Left forelimb (tissue), 1 donor: Measurements from ENCODE around the gene FLAD1.
"Not testable (repeated sequence)": the region's sequence is repeated elsewhere in the genome, so short reads cannot be mapped to it uniquely, and the experiment has no call there.

ENCODE experiments used
- DNase-seq: peaks from one replicate; pipeline ENCODE4 v3.0.0-alpha.2; 2018; ENCODE audit warnings: low spot score

The FLAD1 gene

DNA sequence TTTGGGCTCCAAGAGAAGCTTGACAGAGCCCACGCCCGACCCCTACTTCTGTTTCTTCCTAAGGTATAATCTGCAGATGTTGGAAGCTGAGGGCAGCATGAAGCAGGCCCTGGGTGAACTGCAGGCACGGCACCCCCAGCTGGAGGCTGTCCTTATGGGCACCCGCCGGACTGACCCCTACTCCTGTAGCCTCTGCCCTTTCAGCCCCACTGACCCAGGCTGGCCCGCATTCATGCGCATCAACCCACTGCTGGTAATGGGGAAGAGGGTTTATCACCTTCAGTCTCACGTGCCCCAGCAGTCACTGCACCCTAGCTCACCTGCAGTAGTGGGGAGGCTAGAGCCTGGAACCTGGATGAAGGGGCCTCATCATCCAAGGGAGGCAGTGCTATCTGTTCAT lies 7.1 kb downstream of the FLAD1 start:
- no peak for DNase-seq

GRCh38 chr1:154992721-154993571 lies 9.8 kb downstream of the FLAD1 start:
- DNase-seq: no peak

GRCh38 chr1:154993572-154994268 lies 10.6 kb downstream of the FLAD1 start, which contains the start of gene LENEP:
Gene LENEP (plus strand): TSS chr1:154993586. CDS start chr1:154993608, 22 bp downstream.
- no peak for DNase-seq

GRCh38 chr1:154994269-154994587 lies 11.1 kb downstream of the FLAD1 start:
- DNase-seq: no peak

- no peak for DNase-seq
Measured at GRCh38 chr1:154994591-154994990, 11.4 kb downstream of the FLAD1 start.

DNA sequence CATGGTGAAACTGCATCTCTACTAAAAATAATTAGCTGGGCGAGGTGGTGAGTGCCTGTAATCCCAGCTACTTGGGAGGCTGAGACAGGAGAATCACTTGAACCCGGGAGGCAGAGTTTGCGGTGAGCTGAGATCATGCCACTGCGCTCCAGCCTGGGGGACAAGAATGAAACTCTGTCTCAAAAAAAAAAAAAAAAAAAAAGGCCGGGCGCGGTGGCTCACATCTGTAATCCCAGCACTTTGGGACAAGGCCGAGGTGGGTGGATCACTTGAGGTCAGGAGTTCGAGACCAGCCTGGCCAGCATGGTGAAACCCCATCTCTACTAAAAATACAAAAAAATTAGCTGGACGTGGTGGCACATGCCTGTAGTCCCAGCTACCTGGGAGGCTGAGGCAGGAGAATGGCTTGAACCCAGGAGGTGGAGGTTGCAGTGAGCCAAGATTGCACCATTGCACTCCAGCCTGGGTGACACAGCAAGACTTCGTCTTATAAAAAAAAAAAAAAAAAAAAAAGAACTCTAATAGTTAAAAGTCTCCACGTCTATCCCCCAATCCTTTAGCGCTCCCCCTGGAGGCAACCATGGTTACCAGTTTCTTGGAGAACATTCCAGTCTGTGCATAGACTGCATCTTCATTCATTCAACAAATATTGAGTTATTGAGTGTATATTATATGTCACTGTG lies 12.3 kb downstream of the FLAD1 start:
- not testable (repeated sequence) for DNase-seq

GRCh38 chr1:154996966-154997701 lies 14.0 kb downstream of the FLAD1 start:
- no peak for DNase-seq

DNA sequence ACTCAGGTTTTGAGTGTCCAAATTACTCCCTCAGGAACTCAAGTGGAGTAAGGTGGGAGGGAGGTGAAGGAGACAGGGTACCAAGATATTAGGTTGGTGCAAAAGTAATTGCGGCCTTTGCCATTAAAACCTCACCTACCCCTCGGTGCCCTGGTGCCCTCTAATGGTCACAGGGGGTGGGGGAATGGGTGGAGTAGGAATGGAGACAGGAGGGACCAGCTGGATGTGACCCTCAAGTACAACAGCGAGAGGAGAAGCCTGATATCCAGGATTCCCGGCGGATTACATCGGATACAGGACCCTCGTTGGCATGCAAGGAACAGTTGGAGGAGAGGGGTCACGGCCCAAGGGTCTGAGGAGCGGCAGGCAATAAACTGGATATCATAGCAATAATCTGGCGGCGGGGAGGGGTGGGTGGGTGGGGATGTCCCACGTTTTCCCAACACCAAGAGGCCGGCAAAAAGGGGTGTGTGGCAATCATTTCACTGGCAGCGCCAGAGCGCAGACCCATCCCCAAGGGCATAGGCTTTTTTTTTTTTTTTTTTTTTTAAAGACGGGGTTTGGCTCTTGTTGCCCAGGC lies 15.1 kb downstream of the FLAD1 start:
- no peak for DNase-seq

- peak; percentile 84 for DNase-seq
Measured at GRCh38 chr1:154998818-154999570, 15.8 kb downstream of the FLAD1 start.

GRCh38 chr1:154999571-155000410 lies 16.6 kb downstream of the FLAD1 start:
- no peak for DNase-seq

DNA sequence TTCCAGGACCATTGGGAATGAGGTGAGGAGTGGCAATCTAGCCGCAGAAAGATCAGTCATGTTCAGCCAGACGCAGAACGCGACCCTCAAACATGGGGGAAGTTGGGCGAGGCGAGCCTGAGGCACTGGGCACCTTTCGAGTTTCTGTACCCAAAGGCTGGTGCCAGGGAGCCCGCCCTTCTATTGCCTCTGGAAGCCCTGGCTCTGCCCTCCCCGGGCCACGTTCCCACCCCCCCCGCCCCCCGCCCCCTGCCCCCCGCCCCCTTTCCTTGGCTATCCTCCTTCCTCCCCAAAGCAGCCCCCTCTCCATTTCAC lies 17.2 kb downstream of the FLAD1 start:
- DNase-seq: no peak

DNA sequence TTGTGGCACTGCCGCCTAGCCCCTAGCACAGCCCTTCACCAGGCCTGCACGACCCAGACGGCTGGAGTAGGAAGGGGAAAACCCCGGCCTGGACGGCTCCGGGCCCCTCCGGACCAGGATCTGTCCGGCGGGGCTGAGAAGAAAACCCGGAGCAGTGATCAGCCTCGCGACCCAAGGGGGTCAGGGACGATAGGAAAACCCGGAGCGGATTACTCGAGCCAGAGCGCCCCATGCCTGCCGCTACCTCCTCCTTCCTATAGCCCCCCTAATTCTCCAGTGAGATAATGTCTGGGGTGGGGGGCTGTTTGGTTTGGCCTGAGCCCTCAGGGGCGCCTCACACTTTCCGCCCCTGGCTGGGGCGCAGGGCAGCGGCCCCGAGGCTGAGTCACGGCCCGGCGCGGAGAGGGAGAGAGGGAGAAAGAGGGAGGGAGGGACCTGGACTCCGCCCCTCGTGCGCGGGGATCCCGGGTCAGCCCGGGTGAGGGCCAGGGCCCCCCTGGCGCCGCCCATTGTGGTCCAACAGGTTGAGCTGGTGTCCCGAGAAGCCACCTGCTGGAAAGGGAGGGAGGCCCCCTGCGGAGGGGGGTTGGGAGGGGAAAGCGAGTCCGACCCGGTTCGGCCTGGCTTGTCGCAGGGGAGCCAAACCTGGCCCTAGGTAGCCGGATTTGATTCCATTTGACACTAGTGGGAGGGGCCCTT lies 17.7 kb downstream of the FLAD1 start:
- DNase-seq: peak; percentile 93

DNA sequence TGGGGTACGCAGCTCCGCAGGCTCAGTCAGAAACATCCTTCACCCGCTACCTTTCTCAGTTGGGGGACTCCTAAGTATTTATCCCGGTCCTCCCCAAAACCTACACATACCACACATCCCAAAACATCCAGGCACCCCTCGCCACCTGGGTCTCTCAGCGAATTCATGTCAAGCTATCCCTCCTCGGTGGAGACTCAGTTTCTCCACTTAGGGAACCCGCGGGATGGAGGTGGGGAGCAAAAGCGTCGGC lies 18.2 kb downstream of the FLAD1 start:
- DNase-seq: no peak

- peak; percentile 99 for DNase-seq
Measured at GRCh38 chr1:155001675-155002463, 18.7 kb downstream of the FLAD1 start.

- peak; percentile 77 for DNase-seq
Measured at GRCh38 chr1:155002464-155003226, 19.5 kb downstream of the FLAD1 start, which contains the start of gene ZBTB7B. Gene ZBTB7B (plus strand): TSS chr1:155002802. CDS start chr1:155014661, 11,859 bp downstream.

- DNase-seq: peak; percentile 71
Measured at GRCh38 chr1:155003227-155003765, 20.2 kb downstream of the FLAD1 start.

DNA sequence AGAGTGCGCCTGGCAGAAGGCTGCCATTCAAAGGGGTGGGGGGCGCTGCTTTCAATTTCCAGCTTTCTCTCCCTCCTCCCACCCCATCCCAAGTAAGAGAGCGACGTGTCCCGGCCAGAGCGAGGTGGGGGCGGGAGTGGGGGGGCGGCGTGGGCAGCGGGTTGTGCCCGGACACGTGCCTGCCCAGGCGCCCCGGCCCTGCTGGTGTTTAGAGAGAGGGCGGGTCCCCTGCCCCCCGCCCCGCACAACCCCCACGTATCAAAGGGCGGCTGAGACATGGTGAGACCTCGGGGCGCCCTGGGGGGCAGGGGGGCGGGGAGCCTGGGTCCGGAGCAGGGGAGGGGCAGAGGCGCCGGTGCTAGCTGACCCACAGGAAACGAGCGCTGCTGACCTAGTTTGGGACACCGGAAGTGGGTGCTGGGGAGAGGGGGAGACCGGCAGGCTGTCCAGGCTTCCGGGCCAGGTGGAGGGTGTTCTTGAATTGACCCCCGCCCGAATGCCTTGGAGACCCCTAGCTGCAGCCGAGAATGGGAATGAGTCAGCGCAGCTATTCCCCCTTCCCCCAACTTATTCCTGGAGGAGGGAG lies 20.7 kb downstream of the FLAD1 start:
- DNase-seq: peak; percentile 71
